Mesenteric fat pad (tissue), 1 donor: ENCODE data around the gene MYLIP. TPM values are rescaled to one million over a fixed set of nuclear protein-coding genes. Genes with fewer than 3 reads are reported as not detected.

Source experiments
- microRNA-seq: library from miRNA; unstranded; fragments of <30 nt; microRNA quantifications from one replicate; pipeline ENCODE4 v1.2.0, GENCODE V29; 2020; ENCODE audit warnings: borderline number of aligned reads
- total RNA-seq: library from RNA; stranded (reverse); fragmentation: NEBNext Ultra II Directional; extraction: Animal tissue kit (Norgen Biotek cat#: 25700); gene quantifications from one replicate; pipeline ENCODE4 v1.2.1, GENCODE V29; 2021
- donor health status: DM: yes; HTN: yes; CAD: no.

The MYLIP gene
- total RNA-seq, 1 donor from 2014 or later, result 19.7 TPM

Small RNAs within 50 kb of the gene (microRNA-seq; reads per million reads assigned to microRNA genes)
- gene MIR4639, result not detected

Other genes with a start within 250 kb of the MYLIP start
- 5.9 TPM for gene GMPR, start 109.5 kb downstream of the MYLIP start, total RNA-seq